HS-5 (cell line): Measurements from ENCODE around the gene SLC39A10.

Source experiments
- DNase-seq: peaks from one replicate; pipeline ENCODE4 v3.0.0-alpha.2; 2012; ENCODE audit warnings: low read depth

Gene SLC39A10, protein sequence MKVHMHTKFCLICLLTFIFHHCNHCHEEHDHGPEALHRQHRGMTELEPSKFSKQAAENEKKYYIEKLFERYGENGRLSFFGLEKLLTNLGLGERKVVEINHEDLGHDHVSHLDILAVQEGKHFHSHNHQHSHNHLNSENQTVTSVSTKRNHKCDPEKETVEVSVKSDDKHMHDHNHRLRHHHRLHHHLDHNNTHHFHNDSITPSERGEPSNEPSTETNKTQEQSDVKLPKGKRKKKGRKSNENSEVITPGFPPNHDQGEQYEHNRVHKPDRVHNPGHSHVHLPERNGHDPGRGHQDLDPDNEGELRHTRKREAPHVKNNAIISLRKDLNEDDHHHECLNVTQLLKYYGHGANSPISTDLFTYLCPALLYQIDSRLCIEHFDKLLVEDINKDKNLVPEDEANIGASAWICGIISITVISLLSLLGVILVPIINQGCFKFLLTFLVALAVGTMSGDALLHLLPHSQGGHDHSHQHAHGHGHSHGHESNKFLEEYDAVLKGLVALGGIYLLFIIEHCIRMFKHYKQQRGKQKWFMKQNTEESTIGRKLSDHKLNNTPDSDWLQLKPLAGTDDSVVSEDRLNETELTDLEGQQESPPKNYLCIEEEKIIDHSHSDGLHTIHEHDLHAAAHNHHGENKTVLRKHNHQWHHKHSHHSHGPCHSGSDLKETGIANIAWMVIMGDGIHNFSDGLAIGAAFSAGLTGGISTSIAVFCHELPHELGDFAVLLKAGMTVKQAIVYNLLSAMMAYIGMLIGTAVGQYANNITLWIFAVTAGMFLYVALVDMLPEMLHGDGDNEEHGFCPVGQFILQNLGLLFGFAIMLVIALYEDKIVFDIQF

DNA sequence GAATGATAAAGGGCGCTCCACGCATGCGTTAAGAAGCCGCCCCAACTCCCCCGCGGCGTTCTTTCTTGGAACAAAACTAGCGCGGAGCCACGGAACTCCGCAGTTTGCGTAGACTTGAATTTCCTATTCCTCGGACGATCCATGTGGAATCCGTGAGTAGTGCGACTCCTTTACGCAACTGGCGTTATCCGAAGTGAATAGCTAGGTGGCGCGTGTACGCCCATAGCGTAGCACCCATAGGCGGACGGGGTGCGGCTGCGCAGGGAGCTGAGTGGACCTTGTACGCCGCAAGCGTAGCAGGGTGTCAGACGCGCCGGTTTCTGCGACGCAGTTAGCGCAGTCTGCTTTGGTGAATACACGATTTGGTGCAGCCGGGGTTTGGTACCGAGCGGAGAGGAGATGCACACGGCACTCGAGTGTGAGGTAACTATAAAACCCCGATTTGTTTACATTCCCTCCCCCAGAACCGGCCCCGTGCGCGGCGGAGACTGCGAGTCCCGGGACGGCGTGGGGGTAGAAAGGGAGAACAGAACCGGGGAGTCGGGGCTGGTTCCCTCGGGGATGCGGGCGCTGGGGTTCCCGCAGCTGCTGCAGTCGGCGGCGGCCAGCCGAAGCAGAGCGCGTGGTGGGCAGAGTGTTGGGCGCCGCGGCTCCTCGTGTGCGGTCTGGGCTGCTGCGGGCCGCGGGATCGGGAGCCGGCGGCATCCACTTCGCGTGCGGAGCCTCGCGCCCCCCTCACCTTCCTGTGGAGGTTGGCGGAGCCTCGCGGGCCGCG, at the start of gene SLC39A10:
TSS of gene SLC39A10 (plus strand) at position 368 of the 775 bp plus-strand sequence. CDS start 22,817 bp downstream, outside the sequence.
- peak; percentile 99 for DNase-seq

DNA sequence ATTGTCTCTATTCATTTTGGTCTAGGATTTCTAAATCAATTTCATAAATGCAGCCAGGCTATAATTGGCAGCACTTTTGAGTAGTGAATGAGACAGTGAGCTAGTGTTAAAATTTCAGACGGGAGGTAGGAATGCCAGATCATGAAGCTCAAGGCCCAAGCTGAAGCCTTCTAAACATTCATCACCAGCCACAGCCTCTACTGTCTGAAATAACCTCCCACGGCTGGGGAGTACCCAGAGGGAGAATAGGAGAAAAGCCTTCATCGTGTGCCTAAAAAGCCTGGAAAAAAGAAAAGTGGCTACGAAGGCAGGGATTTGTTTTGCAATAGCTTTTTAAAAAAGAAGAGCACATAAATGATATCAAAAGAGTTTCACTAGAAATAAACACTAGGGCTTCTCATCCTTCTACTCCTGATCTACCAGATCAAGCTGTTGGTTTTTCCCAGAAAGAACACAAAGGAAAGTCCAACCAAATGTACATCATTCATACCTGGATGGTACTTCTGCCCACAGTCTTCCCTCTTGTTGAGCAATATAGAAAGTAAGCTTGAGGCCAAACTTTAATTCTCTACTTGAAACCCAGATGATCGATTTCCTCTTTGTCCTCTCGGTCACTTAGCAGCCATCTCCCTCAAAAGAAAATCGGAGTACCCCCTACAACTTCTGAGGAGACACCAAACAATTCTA, 48.1 kb upstream of the SLC39A10 start:
- no peak for DNase-seq

- DNase-seq: no peak
Observed at GRCh38 chr2:195610717-195611116, 46.3 kb upstream of the SLC39A10 start.

- peak; percentile 30 for DNase-seq
Observed at GRCh38 chr2:195612611-195613495, 44.2 kb upstream of the SLC39A10 start.

DNA sequence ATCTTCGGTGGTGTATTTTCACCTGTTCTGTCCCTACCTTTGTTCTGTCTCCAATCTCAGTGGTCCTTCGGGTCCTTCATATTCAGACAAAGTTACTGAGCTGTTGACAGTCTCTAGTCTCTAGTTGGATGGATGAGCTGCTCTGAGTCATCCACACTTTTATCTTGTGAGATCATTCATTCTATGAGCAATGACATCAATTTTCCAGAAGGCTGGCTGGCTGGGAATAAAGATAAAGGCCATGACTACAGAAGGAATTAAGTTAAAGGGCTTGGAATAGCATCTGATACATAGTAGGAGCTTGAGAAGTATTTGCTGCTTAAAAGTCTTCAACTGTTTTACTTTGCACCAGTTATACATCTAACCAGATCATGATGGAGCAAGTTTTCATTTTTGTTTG, 43.1 kb upstream of the SLC39A10 start:
- peak; percentile 84 for DNase-seq

GRCh38 chr2:195619590-195619989, 37.4 kb upstream of the SLC39A10 start:
- no peak for DNase-seq

DNA sequence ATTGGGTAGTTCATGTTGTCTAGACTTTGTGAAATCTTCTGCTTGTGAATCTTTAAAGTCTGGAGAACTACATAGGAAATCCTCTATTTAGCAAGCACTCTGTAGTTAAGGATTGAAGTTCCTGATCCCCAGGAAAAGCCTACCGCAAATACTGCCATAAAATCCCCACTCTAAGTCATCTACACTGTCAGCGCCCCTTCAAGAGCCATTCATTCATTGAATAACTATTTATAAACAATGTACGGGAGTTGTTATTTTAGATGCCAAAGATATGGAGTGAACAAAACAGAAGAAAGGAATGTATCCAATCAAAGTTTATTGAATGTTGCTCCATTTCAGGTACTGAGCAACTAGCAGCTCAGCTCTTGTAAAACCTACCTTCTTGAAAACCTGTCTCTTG, 36.5 kb upstream of the SLC39A10 start:
- no peak for DNase-seq

GRCh38 chr2:195622966-195623365, 34.1 kb upstream of the SLC39A10 start:
- DNase-seq: peak; percentile 33

DNA sequence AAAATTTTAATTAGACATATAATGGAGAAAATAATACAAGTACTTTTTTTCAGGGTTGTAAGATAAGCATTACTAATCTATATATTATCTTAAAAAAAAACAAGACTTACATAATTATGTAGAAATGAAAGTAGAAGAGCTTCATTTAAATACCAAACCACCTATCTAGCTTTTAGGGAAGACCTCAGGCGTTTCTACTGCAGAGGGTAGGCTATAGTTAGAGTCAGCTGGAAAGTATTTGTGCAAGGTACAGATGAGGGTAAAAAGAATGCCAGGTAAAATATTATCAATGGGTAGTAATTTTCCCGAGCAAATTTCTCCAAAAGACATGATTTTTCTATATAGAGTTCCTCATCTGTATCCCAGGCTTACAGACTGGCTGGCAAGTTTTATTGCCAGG, 30.5 kb upstream of the SLC39A10 start:
- no peak for DNase-seq

- no peak for DNase-seq
Observed at GRCh38 chr2:195628666-195629065, 28.4 kb upstream of the SLC39A10 start.

GRCh38 chr2:195632856-195633572, 24.0 kb upstream of the SLC39A10 start:
- DNase-seq: no peak

DNA sequence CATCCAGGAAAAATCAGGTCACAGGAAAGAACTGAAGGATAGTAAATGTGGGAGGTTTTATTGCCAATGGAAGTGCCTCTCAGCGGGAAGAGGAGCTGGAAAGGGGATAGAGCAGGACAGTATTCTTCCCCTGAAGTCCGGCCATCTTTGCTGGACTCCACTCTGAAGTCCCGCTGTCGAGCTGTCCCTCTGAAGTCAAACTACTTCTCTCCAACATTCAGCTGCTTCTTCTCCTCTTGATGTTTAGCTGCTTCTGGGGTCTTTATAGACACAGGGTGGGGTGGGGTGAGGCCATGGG, 23.5 kb upstream of the SLC39A10 start:
- DNase-seq: no peak

- DNase-seq: no peak
Observed at GRCh38 chr2:195633974-195634373, 23.1 kb upstream of the SLC39A10 start.

- no peak for DNase-seq
Observed at GRCh38 chr2:195636890-195637289, 20.1 kb upstream of the SLC39A10 start.

GRCh38 chr2:195638750-195639149, 18.3 kb upstream of the SLC39A10 start:
- DNase-seq: no peak

DNA sequence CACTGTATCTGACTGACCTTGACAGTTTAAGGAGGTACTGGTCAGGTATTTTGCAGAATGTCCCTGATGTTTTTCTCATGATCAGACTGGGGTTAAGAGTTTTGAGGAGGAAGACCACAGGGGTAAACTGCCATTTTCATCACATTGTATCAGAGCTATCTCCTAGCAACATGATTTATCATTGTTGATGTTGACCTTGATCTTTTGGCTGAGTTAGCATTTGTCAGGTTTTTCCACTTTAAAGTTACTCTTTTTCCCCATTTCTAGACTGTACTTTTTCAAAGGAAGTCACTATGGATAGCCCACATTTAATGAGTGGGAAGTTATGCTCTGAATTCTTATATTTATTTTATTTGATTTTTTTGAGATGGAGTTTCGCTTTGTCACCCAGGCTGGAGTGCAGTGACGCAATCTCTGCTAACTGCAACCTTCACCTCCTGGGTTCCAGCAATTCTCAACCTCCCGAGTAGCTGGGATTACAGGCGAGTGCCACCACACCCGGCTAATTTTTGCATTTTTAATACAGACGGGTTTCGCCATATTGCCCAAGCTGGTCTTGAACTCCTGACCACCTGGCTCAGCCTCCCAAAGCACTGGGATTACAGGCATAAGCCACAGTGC, 17.7 kb upstream of the SLC39A10 start:
- DNase-seq: no peak

DNA sequence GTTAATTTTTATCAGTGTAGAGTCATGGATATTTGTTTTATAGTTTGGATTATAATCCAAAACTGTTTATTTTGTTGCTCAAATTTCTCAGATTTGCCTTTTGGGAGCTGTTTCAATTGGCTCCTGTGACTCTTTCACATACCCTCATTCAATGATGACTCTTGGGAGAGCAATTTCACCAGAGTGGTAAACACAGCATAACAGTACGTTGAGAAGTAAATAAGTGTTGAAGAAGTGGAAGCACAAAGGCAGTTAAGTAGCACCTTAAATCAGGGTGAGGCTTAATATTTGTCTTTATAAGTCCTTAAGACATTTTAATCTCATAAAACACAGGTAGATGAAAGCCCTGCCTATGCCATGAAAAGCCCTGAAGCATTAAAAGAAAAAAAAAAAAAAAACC, 17.1 kb upstream of the SLC39A10 start:
- DNase-seq: no peak

GRCh38 chr2:195642027-195642678, 14.9 kb upstream of the SLC39A10 start:
- no peak for DNase-seq

DNA sequence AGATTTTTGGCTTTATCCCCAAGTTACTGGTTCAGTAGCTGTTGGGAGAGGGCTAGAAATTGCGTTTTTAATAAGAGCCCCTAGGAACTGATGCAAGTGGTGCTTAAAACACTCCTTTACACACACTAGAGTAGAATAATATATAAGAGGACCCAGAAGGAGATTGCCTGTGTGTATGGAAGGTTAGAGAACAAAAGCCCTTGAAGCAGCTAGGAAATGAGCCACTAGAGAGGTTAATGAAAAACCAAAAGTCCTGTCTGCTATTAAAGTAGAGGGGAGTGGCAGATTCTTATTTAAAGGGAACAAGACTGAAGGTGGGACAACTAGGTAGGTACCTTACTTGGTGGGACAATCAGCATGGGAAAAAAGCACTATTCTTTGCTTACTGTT, 14.4 kb upstream of the SLC39A10 start:
- DNase-seq: no peak
